ENCODE measurements around the gene DACH1. TPM values are rescaled to one million over a fixed set of nuclear protein-coding genes. Genes with fewer than 3 reads are reported as not detected.

DACH1 gene
- total RNA-seq, 1 experiment from 2014 or later, result 1.2 TPM

- ChIA-PET CTCF (no interaction called here), POLR2A (no interaction called here)
- Mint-ChIP-seq H3K36me3 (ENCODE audit: insufficient read depth, unreplicated experiment) (no peaks in the 10 kb centered on the region), H3K27me3 (ENCODE audit: insufficient read depth, unreplicated experiment) (no peaks in the 10 kb centered on the region), H3K4me1 (ENCODE audit: low read depth, unreplicated experiment) (no peaks in the 10 kb centered on the region), H3K4me3 (ENCODE audit: unreplicated experiment) (no peak overlapping the region), H3K9me3 (ENCODE audit: unreplicated experiment) (no peaks in the 10 kb centered on the region), H3K27ac (ENCODE audit: unreplicated experiment) (no peak overlapping the region)
- Histone ChIP-seq H3K27me3 (replicated peaks; ENCODE audit: control insufficient read depth, insufficient read depth, low read length) (no peaks in the 10 kb centered on the region), H3K4me1 (no peaks in the 10 kb centered on the region), H3K4me3 (ENCODE audit: low read depth, low read length) (no peak overlapping the region), H3K9me3 (no peaks in the 10 kb centered on the region), H3K36me3 (ENCODE audit: control insufficient read depth, insufficient read depth, low read length) (no peaks in the 10 kb centered on the region)
- BruUV-seq (replicated peaks), result no TSS peak
- TF ChIP-seq CTCF (IDR thresholded peaks at IDR 0.05; ENCODE audit: insufficient read depth in 1 of 2, low read depth in 1 of 2, low read length in 1 of 2, severe bottlenecking in 1 of 2, unreplicated experiment in 1 of 2), result no peak
- no peak for DNase-seq
- intact Hi-C loops (cut with micrococcal nuclease; ENCODE audit: unreplicated experiment), result no loop called here
Observed at GRCh38 chr13:71580614-71581013, 286.4 kb downstream of the DACH1 start.

- TF ChIP-seq CTCF (IDR thresholded peaks at IDR 0.05; ENCODE audit: insufficient read depth in 1 of 2, low read depth in 1 of 2, low read length in 1 of 2, severe bottlenecking in 1 of 2, unreplicated experiment in 1 of 2), result no peak
- intact Hi-C loops (cut with micrococcal nuclease; ENCODE audit: unreplicated experiment), result no loop called here
- BruUV-seq (replicated peaks), result no TSS peak
- Mint-ChIP-seq H3K9me3 (ENCODE audit: unreplicated experiment) (no peaks in the 10 kb centered on the region), H3K27me3 (ENCODE audit: insufficient read depth, unreplicated experiment) (no peaks in the 10 kb centered on the region), H3K4me1 (ENCODE audit: low read depth, unreplicated experiment) (no peaks in the 10 kb centered on the region), H3K36me3 (ENCODE audit: insufficient read depth, unreplicated experiment) (no peaks in the 10 kb centered on the region), H3K4me3 (ENCODE audit: unreplicated experiment) (no peak overlapping the region), H3K27ac (ENCODE audit: unreplicated experiment) (no peak overlapping the region)
- ChIA-PET CTCF (no interaction called here), POLR2A (no interaction called here)
- no peaks in the 10 kb centered on the region for H3K9me3 ChIP-seq
- no peaks in the 10 kb centered on the region for H3K27me3 ChIP-seq (replicated peaks; ENCODE audit: control insufficient read depth, insufficient read depth, low read length)
- DNase-seq, result no peak
- H3K4me1 ChIP-seq, result no peaks in the 10 kb centered on the region
- no peaks in the 10 kb centered on the region for H3K36me3 ChIP-seq (ENCODE audit: control insufficient read depth, insufficient read depth, low read length)
- H3K4me3 ChIP-seq (ENCODE audit: low read depth, low read length), result no peak overlapping the region
Observed at GRCh38 chr13:71578048-71578447, 289.0 kb downstream of the DACH1 start.

GRCh38 chr13:71577127-71577526, 289.9 kb downstream of the DACH1 start:
- BruUV-seq (replicated peaks), result no TSS peak
- no peak for TF ChIP-seq CTCF (IDR thresholded peaks at IDR 0.05; ENCODE audit: insufficient read depth in 1 of 2, low read depth in 1 of 2, low read length in 1 of 2, severe bottlenecking in 1 of 2, unreplicated experiment in 1 of 2)
- Histone ChIP-seq H3K9me3 (no peaks in the 10 kb centered on the region), H3K27me3 (replicated peaks; ENCODE audit: control insufficient read depth, insufficient read depth, low read length) (no peaks in the 10 kb centered on the region), H3K36me3 (ENCODE audit: control insufficient read depth, insufficient read depth, low read length) (no peaks in the 10 kb centered on the region), H3K4me1 (no peaks in the 10 kb centered on the region), H3K4me3 (ENCODE audit: low read depth, low read length) (no peak overlapping the region)
- Mint-ChIP-seq H3K27me3 (ENCODE audit: insufficient read depth, unreplicated experiment) (no peaks in the 10 kb centered on the region), H3K36me3 (ENCODE audit: insufficient read depth, unreplicated experiment) (no peaks in the 10 kb centered on the region), H3K9me3 (ENCODE audit: unreplicated experiment) (no peaks in the 10 kb centered on the region), H3K4me1 (ENCODE audit: low read depth, unreplicated experiment) (no peaks in the 10 kb centered on the region), H3K27ac (ENCODE audit: unreplicated experiment) (no peak overlapping the region), H3K4me3 (ENCODE audit: unreplicated experiment) (no peak overlapping the region)
- no peak for DNase-seq
- intact Hi-C loops (cut with micrococcal nuclease; ENCODE audit: unreplicated experiment), result no loop called here
- ChIA-PET CTCF (no interaction called here), POLR2A (no interaction called here)

Data from Caco-2 (cell line).